ENCODE data around the gene CCDC81.

Gene CCDC81

DNA sequence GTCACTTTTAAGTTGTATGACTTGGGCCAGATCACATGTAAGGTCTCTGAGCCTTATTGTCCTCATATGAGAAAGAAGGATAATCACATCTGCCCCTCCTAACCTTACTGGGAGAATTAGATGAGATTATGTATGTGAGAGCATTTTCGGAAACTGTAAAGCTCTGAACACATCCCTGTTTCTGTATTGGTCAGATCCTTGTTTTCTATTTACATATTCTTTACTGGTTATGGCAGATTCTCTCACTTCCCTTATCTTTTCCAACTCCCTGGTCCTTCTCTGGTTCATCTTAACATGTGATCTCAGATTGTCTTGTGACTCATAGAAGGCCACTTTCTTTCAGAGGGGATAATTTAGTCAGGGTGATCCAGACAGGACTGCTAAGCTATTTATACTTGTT lies 41.8 kb downstream of the CCDC81 start:
- TF ChIP-seq TAF1 (IDR thresholded peaks at IDR 0.05; ENCODE audit: borderline replicate concordance, insufficient read depth, low read length): no peak
- no peak for TF ChIP-seq FOXP2 (optimal IDR thresholded peaks at IDR 0.05; ENCODE audit: borderline replicate concordance, extremely low read depth, extremely low read length, insufficient read depth)
- TF ChIP-seq SIN3A (IDR thresholded peaks at IDR 0.05; ENCODE audit: borderline replicate concordance, insufficient read depth, low read length): no peak
- no peak for TF ChIP-seq POLR2AphosphoS5 (IDR thresholded peaks at IDR 0.05; ENCODE audit: low read depth, low read length)
- TF ChIP-seq, protein P1, sequence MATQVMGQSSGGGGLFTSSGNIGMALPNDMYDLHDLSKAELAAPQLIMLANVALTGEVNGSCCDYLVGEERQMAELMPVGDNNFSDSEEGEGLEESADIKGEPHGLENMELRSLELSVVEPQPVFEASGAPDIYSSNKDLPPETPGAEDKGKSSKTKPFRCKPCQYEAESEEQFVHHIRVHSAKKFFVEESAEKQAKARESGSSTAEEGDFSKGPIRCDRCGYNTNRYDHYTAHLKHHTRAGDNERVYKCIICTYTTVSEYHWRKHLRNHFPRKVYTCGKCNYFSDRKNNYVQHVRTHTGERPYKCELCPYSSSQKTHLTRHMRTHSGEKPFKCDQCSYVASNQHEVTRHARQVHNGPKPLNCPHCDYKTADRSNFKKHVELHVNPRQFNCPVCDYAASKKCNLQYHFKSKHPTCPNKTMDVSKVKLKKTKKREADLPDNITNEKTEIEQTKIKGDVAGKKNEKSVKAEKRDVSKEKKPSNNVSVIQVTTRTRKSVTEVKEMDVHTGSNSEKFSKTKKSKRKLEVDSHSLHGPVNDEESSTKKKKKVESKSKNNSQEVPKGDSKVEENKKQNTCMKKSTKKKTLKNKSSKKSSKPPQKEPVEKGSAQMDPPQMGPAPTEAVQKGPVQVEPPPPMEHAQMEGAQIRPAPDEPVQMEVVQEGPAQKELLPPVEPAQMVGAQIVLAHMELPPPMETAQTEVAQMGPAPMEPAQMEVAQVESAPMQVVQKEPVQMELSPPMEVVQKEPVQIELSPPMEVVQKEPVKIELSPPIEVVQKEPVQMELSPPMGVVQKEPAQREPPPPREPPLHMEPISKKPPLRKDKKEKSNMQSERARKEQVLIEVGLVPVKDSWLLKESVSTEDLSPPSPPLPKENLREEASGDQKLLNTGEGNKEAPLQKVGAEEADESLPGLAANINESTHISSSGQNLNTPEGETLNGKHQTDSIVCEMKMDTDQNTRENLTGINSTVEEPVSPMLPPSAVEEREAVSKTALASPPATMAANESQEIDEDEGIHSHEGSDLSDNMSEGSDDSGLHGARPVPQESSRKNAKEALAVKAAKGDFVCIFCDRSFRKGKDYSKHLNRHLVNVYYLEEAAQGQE (IDR thresholded peaks at IDR 0.05; ENCODE audit: insufficient read depth in 1 of 2, low read depth in 2 of 2, low read length in 2 of 2): no peak

DNA sequence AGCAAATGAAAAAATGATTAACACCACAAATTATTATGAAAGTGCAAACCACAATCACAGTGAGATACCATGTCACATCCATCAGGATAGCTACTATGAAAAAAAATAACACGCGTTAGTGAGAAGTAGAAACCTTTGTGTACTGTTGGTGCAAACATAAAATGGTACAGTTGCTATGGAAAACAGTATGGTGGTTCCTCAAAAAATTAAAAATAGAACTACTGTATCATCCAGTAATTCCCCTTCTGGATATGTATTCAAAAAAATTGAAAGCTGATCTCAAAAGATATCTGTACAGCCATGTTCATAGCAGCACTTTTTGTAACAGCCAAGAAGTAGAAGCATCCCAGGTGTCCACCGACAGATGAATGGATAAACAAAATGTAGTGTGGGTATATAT lies 43.4 kb downstream of the CCDC81 start:
- TF ChIP-seq POLR2AphosphoS5 (IDR thresholded peaks at IDR 0.05; ENCODE audit: low read depth, low read length) (no peak), FOXP2 (optimal IDR thresholded peaks at IDR 0.05; ENCODE audit: borderline replicate concordance, extremely low read depth, extremely low read length, insufficient read depth) (no peak), TAF1 (IDR thresholded peaks at IDR 0.05; ENCODE audit: borderline replicate concordance, insufficient read depth, low read length) (no peak), SIN3A (IDR thresholded peaks at IDR 0.05; ENCODE audit: borderline replicate concordance, insufficient read depth, low read length) (no peak)
- TF ChIP-seq, protein P1 (IDR thresholded peaks at IDR 0.05; ENCODE audit: insufficient read depth in 1 of 2, low read depth in 2 of 2, low read length in 2 of 2): no peak

DNA sequence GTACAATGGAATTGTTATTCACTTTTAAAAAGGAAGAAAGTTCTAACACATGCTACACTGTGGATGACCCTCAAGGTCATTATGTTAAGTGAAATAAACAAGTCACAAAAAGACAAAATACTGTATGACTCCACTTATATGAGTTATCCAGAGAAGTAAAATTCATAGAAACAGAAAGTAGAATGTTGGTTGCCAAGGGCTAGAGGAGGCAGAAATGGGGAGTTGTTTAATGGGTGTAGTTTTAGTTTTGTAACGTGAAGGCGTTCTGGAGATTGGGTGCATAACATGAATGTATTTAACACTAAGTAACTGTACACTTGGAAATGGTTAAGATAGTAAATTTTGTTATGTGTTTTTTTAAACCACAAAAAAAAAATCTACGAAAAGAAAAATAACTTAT lies 43.8 kb downstream of the CCDC81 start:
- no peak for TF ChIP-seq POLR2AphosphoS5 (IDR thresholded peaks at IDR 0.05; ENCODE audit: low read depth, low read length)
- TF ChIP-seq TAF1 (IDR thresholded peaks at IDR 0.05; ENCODE audit: borderline replicate concordance, insufficient read depth, low read length): no peak
- TF ChIP-seq, protein P1 (IDR thresholded peaks at IDR 0.05; ENCODE audit: insufficient read depth in 1 of 2, low read depth in 2 of 2, low read length in 2 of 2): no peak
- no peak for TF ChIP-seq FOXP2 (optimal IDR thresholded peaks at IDR 0.05; ENCODE audit: borderline replicate concordance, extremely low read depth, extremely low read length, insufficient read depth)
- TF ChIP-seq SIN3A (IDR thresholded peaks at IDR 0.05; ENCODE audit: borderline replicate concordance, insufficient read depth, low read length): no peak

DNA sequence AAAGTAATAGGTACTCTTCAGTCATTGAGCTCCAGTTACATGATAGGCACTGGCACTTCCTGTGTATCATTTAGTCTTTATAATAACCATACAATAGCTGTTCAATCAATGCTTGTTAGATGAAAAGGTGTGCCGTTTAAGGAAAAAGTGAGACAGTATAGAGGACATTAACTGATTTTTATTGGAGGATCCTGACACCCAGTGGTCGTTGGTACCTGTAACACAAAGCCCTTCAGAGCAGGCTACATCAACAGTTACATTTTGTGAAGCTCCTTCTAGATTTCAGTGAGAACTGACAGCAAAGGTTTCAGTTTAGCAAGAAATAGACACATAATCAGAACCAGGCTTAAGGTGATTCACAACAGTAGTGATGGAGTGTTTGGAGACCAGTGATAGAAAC lies 44.2 kb downstream of the CCDC81 start:
- TF ChIP-seq TAF1 (IDR thresholded peaks at IDR 0.05; ENCODE audit: borderline replicate concordance, insufficient read depth, low read length): no peak
- no peak for TF ChIP-seq SIN3A (IDR thresholded peaks at IDR 0.05; ENCODE audit: borderline replicate concordance, insufficient read depth, low read length)
- no peak for TF ChIP-seq POLR2AphosphoS5 (IDR thresholded peaks at IDR 0.05; ENCODE audit: low read depth, low read length)
- TF ChIP-seq, protein P1 (IDR thresholded peaks at IDR 0.05; ENCODE audit: insufficient read depth in 1 of 2, low read depth in 2 of 2, low read length in 2 of 2): no peak
- no peak for TF ChIP-seq FOXP2 (optimal IDR thresholded peaks at IDR 0.05; ENCODE audit: borderline replicate concordance, extremely low read depth, extremely low read length, insufficient read depth)

DNA sequence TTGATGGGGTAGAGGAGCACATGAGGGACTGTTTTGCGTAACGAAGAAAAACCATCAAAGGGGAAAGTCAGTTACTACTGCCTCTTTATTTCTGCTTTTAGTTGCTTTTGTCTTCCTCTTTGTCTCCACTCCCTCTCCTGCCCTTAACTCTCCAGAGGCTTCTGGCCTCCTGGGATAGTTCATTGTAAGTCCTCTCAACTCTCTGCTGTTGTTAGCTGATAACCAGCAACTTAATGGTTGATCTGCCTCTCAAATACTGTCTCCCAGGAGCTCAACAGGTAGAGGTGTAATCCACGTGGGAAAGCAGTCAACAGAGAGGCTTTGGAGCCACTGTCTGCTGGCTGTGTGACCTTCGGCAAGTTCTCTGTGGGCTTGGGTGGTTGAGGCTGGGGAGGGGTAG lies 47.3 kb downstream of the CCDC81 start:
- no peak for TF ChIP-seq SIN3A (IDR thresholded peaks at IDR 0.05; ENCODE audit: borderline replicate concordance, insufficient read depth, low read length)
- TF ChIP-seq TAF1 (IDR thresholded peaks at IDR 0.05; ENCODE audit: borderline replicate concordance, insufficient read depth, low read length): no peak
- TF ChIP-seq, protein P1 (IDR thresholded peaks at IDR 0.05; ENCODE audit: insufficient read depth in 1 of 2, low read depth in 2 of 2, low read length in 2 of 2): no peak
- no peak for TF ChIP-seq POLR2AphosphoS5 (IDR thresholded peaks at IDR 0.05; ENCODE audit: low read depth, low read length)
- TF ChIP-seq FOXP2 (optimal IDR thresholded peaks at IDR 0.05; ENCODE audit: borderline replicate concordance, extremely low read depth, extremely low read length, insufficient read depth): no peak
